ENCODE data around the gene LMNB1. TPM values are rescaled to one million over a fixed set of nuclear protein-coding genes. Genes with fewer than 3 reads are reported as not detected.
A peak's percentile ranks its signal among the peaks of the same experiment; 100 is the strongest.

Gene LMNB1
- total RNA-seq, 6 donors from 2014 or later: 11.1 to 18.5 (median 15.9) TPM

- WGBS, 2 donors: 82 to 85% methylated on average over 2 of the region's 2 CpGs
- ATAC-seq (ENCODE audit: low FRiP score in 2 of 2): no peak
These were observed 106.8 kb downstream of the LMNB1 start for GRCh38 chr5:126883564-126884245.

DNA sequence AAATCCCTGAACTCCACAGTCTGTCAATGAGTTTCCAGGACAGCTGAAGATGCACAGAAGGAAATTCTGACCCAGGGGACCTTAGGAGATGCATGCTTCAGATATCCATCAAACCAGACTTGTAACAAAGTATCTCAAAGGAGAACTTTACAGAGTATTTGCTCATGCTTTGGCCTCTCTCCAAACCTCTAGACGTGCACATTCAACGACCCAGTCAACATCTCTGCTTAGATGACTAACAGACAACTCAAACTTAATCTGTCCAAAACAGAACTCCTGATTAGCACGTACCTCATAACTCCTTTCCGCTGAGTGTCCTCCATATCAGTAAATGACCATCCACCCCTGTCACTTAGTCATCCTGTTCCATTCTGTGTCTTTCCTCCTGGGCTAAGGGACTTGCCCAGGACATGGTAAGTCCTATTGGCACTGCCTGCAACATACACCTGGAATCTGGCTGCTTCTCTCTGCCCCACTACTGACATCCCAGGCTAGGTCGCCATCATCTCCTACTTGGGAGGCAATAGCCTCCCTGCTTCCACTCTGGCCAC is 107.4 kb downstream of the LMNB1 start:
- no peaks in the 10 kb centered on the region for H3K4me1 ChIP-seq
- H3K9me3 ChIP-seq: no peaks in the 10 kb centered on the region
- no peak for DNase-seq
- H3K36me3 ChIP-seq: no peaks in the 10 kb centered on the region
- TF ChIP-seq EP300 (IDR thresholded peaks at IDR 0.05): no peak
- no peak for TF ChIP-seq POLR2AphosphoS5 (IDR thresholded peaks at IDR 0.05)
- no peak for TF ChIP-seq CTCF (IDR thresholded peaks at IDR 0.05)
- TF ChIP-seq POLR2A (IDR thresholded peaks at IDR 0.05): no peak
- ATAC-seq (ENCODE audit: low FRiP score in 2 of 2): peak in 1 of 2 donors; percentile 71
- no peaks in the 10 kb centered on the region for H3K27me3 ChIP-seq
- H3K4me3 ChIP-seq: no peak overlapping the region
- no peak overlapping the region for H3K27ac ChIP-seq
- 57 to 58% methylated on average over 5 of the region's 5 CpGs for WGBS, 2 donors

More at GRCh38 chr5:126883564-126884245, 106.8 kb downstream of the LMNB1 start:
- no peaks in the 10 kb centered on the region for H3K9me3 ChIP-seq
- DNase-seq: no peak
- H3K4me3 ChIP-seq: no peak overlapping the region
- TF ChIP-seq POLR2AphosphoS5 (IDR thresholded peaks at IDR 0.05) (no peak), POLR2A (IDR thresholded peaks at IDR 0.05) (no peak), CTCF (IDR thresholded peaks at IDR 0.05) (no peak), EP300 (IDR thresholded peaks at IDR 0.05) (no peak)
- no peak overlapping the region for H3K27ac ChIP-seq
- no peaks in the 10 kb centered on the region for H3K36me3 ChIP-seq
- H3K27me3 ChIP-seq: no peaks in the 10 kb centered on the region
- no peaks in the 10 kb centered on the region for H3K4me1 ChIP-seq

Small RNA genes within 50 kb of the gene (small RNA-seq; reads per million reads assigned to genes)
- gene RNU6-752P: 0 reads per million in 4 donors

Other genes starting within 250 kb of the LMNB1 start
- 10 to 100 TPM; 19.3 to 41.4 (median 30.0) TPM for gene ALDH7A1, start 181.9 kb upstream of the LMNB1 start, total RNA-seq
- gene PHAX, start 176.2 kb upstream of the LMNB1 start, total RNA-seq: 10 to 100 TPM; 22.7 to 66.6 (median 30.8) TPM

All from upper lobe of left lung (tissue), 6 donors.